Measurements from ENCODE around the gene TTC38.

The TTC38 gene

DNA sequence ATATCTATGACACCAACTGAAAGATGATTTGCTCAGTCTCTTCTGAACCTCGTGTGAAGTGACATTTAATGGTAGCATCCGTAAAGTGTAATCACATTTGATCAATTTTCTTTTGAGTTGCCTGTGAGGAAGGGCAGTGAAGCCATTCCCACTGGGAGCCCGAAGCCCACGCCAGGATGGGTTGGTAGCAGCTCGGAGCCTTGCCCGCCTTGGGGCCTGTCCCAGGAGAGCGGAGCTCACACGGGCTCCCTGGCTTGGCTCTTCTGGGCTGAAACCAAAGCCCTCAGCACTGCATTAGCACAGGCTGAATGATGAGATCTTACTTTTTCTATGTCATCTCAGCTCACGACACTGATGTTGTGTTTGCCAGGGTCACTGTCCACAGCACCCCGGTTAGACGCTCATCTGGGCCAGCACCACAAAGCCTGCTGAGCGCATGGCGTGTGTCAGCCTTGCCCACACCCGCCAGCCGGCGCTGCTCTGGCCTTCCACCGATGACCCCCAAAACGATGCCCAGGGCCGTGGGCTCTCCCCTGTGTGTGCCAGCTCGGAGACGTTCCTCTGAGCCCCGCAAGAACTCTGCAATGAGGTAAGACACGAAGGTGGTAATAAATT lies 58.4 kb downstream of the TTC38 start:
- no peaks in the 10 kb centered on the region for H3K27me3 ChIP-seq (ENCODE audit: insufficient read depth, low read length, poor library complexity, severe bottlenecking)
- H3K4me3 ChIP-seq (ENCODE audit: low read length, poor library complexity, severe bottlenecking): no peak overlapping the region
- no peak overlapping the region for H3K4me2 ChIP-seq (ENCODE audit: low read depth, low read length, poor library complexity, severe bottlenecking)
- peaks cover 14% of the 10 kb centered on the region; the same call in 1 of the 2 replicates for H3K79me2 ChIP-seq (ENCODE audit: insufficient read depth, low read length)
- no peak overlapping the region for H3K9ac ChIP-seq (ENCODE audit: low read depth, low read length, poor library complexity, severe bottlenecking)
- no peaks in the 10 kb centered on the region for H3K9me3 ChIP-seq (ENCODE audit: insufficient read depth, low read depth, low read length)
- no peaks in the 10 kb centered on the region for H3K9me2 ChIP-seq (replicated peaks; ENCODE audit: low read depth, low read length)
- no peaks in the 10 kb centered on the region for H3F3A ChIP-seq (ENCODE audit: low read depth)
- H2AFZ ChIP-seq (ENCODE audit: low read length): no peak overlapping the region
- peaks cover 96% of the 10 kb centered on the region; the same call in 1 of the 2 replicates for H3K36me3 ChIP-seq (ENCODE audit: insufficient read depth, low read length)
- H3K4me1 ChIP-seq (ENCODE audit: insufficient read depth, low read length, poor library complexity, severe bottlenecking): no peaks in the 10 kb centered on the region
- H4K20me1 ChIP-seq (ENCODE audit: insufficient read depth, low read length, poor library complexity, severe bottlenecking): peaks cover 5% of the 10 kb centered on the region
- TF ChIP-seq, protein P1, sequence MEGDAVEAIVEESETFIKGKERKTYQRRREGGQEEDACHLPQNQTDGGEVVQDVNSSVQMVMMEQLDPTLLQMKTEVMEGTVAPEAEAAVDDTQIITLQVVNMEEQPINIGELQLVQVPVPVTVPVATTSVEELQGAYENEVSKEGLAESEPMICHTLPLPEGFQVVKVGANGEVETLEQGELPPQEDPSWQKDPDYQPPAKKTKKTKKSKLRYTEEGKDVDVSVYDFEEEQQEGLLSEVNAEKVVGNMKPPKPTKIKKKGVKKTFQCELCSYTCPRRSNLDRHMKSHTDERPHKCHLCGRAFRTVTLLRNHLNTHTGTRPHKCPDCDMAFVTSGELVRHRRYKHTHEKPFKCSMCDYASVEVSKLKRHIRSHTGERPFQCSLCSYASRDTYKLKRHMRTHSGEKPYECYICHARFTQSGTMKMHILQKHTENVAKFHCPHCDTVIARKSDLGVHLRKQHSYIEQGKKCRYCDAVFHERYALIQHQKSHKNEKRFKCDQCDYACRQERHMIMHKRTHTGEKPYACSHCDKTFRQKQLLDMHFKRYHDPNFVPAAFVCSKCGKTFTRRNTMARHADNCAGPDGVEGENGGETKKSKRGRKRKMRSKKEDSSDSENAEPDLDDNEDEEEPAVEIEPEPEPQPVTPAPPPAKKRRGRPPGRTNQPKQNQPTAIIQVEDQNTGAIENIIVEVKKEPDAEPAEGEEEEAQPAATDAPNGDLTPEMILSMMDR (conservative IDR thresholded peaks at IDR 0.05; ENCODE audit: low read length): no peak
- no peak for TF ChIP-seq EZH2phosphoT487 (IDR thresholded peaks at IDR 0.05; ENCODE audit: borderline replicate concordance)

DNA sequence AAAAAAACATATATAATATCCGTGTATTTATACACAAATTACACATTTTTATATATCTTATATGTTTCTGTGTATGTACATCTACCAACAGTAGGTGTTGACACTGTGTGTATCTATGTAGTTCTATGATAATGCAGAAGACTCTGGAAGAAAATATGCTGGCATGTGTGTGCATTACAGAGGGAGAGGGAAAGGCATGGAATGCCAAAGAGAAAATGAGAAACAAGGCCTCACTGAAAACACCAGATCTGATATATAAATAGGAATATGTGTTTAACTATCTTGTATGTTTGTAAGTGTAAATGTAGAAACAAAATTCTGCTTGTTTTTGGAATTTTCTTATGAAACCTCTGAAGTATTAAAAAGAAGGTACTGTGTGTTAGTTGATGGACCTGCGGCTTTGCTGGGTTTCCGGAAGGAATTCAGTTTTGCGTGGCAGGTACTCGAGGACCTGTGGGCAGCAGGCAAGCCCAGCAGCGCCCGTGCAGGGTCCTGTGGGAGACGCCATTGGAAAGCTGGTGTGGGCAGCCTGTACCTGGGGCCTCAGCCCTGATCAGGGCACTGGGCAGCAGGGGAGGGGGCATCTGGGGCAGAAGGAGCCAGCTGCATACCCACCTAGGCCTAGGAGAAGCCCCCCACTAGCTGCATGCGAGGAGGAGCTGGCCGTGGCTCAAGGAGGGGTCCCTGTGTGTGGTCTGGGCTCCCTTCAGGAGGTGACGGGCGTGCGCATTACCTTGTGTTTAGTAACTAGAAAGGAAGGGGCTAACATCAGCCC lies 60.1 kb downstream of the TTC38 start:
- Histone ChIP-seq H3K36me3 (ENCODE audit: insufficient read depth, low read length) (peaks cover 98% of the 10 kb centered on the region; the same call in 1 of the 2 replicates), H3K9ac (ENCODE audit: low read depth, low read length, poor library complexity, severe bottlenecking) (no peak overlapping the region), H3K79me2 (ENCODE audit: insufficient read depth, low read length) (peaks cover 2% of the 10 kb centered on the region; the same call in 1 of the 2 replicates), H3K9me2 (replicated peaks; ENCODE audit: low read depth, low read length) (no peaks in the 10 kb centered on the region), H3K9me3 (ENCODE audit: insufficient read depth, low read depth, low read length) (no peaks in the 10 kb centered on the region), H4K20me1 (ENCODE audit: insufficient read depth, low read length, poor library complexity, severe bottlenecking) (peaks cover 2% of the 10 kb centered on the region), H3K4me1 (ENCODE audit: insufficient read depth, low read length, poor library complexity, severe bottlenecking) (no peaks in the 10 kb centered on the region), H2AFZ (ENCODE audit: low read length) (no peak overlapping the region), H3K27me3 (ENCODE audit: insufficient read depth, low read length, poor library complexity, severe bottlenecking) (no peaks in the 10 kb centered on the region), H3K4me2 (ENCODE audit: low read depth, low read length, poor library complexity, severe bottlenecking) (no peak overlapping the region), H3K4me3 (ENCODE audit: low read length, poor library complexity, severe bottlenecking) (no peak overlapping the region), H3F3A (ENCODE audit: low read depth) (no peaks in the 10 kb centered on the region)
- TF ChIP-seq, protein P1 (conservative IDR thresholded peaks at IDR 0.05; ENCODE audit: low read length): no peak
- TF ChIP-seq EZH2phosphoT487 (IDR thresholded peaks at IDR 0.05; ENCODE audit: borderline replicate concordance): no peak

DNA sequence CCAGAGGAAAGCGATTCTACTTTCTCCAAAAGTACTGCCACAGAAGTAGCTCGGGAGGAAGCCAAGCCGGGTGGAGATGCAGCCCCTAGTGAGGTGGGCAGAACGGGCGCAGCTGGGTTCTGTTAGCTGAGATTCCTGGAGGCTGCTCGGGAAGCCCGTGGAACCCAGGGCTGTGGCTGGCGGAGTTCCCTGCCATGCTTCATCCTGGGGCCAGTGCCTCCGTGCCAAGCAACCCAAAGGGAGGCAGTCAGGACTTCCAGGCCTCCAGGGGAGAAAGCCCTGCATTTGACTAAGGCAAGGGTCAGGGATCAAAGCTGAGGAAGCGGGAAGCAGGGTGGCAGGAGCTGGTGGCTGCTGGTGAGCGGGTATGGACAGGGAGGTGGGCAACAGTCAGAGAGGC lies 61.0 kb downstream of the TTC38 start:
- Histone ChIP-seq H3K79me2 (ENCODE audit: insufficient read depth, low read length) (no peaks in the 10 kb centered on the region), H3K4me2 (ENCODE audit: low read depth, low read length, poor library complexity, severe bottlenecking) (no peak overlapping the region), H3K4me1 (ENCODE audit: insufficient read depth, low read length, poor library complexity, severe bottlenecking) (no peaks in the 10 kb centered on the region), H3K36me3 (ENCODE audit: insufficient read depth, low read length) (peaks cover 96% of the 10 kb centered on the region; the same call in 1 of the 2 replicates), H4K20me1 (ENCODE audit: insufficient read depth, low read length, poor library complexity, severe bottlenecking) (peaks cover 2% of the 10 kb centered on the region), H3F3A (ENCODE audit: low read depth) (no peaks in the 10 kb centered on the region), H3K27me3 (ENCODE audit: insufficient read depth, low read length, poor library complexity, severe bottlenecking) (no peaks in the 10 kb centered on the region), H2AFZ (ENCODE audit: low read length) (no peak overlapping the region), H3K9me2 (replicated peaks; ENCODE audit: low read depth, low read length) (no peaks in the 10 kb centered on the region), H3K9me3 (ENCODE audit: insufficient read depth, low read depth, low read length) (no peaks in the 10 kb centered on the region), H3K4me3 (ENCODE audit: low read length, poor library complexity, severe bottlenecking) (no peak overlapping the region), H3K9ac (ENCODE audit: low read depth, low read length, poor library complexity, severe bottlenecking) (no peak overlapping the region)
- TF ChIP-seq EZH2phosphoT487 (IDR thresholded peaks at IDR 0.05; ENCODE audit: borderline replicate concordance): no peak
- TF ChIP-seq, protein P1 (conservative IDR thresholded peaks at IDR 0.05; ENCODE audit: low read length): no peak
